ENCODE data around the gene NUDT7.
A peak's percentile ranks its signal among the peaks of the same experiment; 100 is the strongest.

The NUDT7 gene

DNA sequence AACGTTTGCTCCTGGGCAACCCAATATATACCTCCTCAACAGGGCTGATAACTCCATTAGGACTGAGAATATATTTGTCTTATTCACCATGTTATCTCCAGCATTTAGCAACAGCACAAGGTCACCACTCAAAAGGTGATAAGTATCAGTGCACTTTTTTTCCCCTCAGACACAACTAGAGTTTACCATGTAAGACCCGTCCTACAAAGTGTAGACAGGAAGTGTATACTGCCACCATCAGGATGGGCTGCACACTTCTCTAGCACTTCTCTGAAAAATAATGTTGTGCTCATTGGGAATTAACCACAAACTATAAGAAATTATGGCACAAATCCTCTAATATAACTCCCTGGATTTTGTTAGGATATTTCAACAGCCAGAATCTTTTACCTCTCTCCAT lies 60.4 kb downstream of the NUDT7 start:
- peak; percentile 30 for DNase-seq

DNA sequence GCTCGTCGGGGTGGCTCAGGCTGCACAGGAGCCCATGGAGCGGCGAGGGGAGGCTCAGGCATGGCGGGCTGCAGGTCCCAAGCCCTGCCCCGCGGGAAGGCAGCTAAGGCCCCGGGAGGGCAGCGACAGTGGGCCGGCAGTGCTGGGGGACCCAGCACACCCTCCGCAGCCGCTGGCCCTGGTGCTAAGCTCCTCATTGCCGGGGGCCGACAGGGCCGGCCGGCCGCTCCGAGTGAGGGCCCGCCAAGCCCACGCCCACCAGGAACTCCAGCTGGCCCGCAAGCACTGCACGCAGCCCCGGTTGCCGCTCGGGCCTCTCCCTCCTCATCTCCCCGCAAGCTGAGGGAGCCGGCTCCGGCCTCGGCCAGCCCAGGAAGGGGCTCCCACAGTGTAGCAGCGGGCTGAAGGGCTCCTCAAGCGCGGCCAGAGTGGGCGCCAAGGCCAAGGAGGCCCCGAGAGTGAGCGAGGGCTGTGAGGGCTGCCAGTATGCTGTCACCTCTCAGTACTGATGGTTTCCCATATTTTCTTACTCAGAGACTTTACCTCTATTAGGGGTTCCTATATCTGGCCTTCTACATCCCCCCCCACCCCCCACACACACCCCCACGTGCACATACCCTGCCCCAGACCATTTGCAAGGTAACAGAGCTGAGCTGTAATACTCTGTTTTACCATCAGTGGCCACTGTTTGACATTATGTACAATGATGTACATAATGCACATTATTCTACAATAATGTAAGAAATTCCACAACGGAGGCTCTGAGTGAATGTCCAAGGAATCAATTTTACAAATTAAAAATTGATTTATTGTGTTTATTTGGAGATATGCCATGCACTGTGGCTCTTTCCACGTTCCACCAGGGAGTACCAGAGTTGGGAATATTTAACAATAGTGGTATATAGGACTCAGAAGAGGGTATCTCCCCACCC lies 62.4 kb downstream of the NUDT7 start:
- DNase-seq, result peak; percentile 15

DNA sequence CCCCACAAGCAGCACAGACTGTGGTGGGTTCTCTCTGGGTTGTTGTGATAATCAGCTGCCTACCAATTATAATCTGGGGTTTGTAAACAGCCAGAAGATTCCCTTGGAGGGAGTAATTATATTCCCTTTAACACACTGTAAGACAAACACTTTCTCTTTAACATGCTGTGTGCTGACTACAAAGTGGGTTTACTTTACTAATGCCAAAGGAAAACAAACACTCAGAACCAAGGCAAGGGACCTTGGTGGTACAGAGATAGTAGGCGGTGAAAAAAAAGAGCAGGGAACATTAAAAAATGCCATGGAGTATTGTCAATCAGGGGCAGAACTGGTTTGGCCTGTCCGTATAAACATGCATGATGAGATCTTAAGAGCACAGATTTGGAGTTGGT lies 63.1 kb downstream of the NUDT7 start:
- no peak for DNase-seq

DNA sequence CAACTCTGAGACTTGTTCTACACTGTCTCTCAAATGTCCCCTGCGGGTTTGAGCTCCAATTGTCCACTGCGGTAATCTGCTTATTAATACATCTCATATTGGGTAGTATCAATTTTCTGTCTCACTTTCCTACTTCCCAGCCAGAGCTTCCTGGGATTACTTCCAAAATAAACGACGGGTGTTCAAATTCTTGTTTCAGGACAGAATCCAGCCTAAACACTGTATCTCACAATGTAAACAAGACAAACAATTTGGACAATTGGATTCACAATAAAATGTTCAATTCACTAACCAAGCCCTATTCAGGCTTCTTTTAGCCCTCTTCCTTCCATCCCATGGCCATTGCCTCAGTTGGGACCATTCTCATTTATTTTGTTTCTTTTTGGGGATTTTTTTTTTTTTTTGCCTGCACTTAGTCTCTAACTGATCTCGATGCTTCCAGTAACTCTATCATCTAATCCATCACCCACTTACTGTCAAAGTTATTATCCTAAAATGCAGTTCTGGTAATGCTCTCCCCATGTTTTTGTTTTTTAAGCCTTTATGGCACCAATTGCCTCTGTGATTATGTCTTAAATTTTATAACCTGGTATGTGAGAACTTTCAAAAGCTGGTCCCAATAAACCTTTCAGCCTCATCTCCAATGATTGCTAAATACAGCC lies 64.0 kb downstream of the NUDT7 start:
- DNase-seq, result no peak

DNA sequence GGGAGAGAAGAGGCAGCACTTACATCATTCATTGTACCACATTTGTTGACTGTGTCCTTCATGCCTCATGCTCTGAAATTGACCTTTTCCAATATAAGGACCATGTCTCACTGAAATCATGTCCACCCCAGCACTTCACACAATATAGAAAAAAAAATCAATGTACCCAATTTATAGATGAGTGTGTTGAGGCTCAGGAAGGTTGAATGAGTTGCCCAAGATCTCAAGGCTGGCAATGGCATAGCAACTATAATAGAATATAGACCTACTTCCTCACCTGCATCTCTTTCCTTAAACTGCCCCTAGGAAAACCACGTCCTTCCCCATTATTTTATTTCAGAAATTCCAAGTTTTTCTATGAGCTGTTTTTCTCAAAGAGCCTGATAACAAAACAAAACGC lies 65.1 kb downstream of the NUDT7 start:
- no peak for DNase-seq

DNA sequence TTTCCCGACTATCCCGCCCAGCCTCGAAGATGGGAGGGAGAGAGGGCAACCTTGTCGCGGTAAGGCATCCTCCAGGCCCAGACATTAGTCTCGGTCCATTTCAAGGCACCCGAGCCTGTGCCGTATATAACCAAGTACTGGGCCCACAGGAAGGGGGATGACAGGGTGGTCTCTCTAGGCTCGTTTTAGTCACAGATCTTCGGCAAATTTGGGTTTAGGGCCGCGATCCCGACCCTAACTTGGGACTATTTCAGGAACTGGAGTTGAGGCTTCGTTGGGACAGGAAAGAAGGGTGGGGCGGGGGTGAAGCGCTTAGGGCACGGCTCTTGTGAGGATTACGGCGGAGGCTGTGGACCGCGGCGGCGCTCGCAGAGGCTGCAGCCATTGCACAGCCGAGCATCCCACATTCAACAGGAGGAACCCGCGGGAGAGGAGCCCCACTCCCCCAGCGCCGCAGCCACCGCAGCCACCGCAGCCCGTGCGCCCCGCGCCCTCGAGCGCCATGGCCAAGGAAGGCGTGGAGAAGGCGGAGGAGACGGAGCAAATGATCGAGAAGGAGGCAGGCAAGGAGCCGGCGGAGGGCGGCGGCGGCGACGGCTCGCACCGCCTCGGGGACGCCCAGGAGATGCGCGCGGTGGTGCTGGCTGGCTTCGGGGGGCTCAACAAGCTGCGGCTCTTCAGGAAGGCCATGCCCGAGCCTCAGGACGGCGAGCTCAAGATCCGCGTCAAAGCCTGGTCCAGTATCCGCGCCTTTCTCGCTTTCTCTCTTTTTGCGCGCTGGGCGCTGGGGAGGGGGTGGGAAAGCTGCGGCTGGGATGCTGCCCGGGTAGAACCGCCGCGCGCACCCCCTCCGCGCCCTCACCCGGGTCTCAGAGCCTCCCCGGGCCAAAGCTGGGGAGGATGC lies 66.1 kb downstream of the NUDT7 start, which contains the start of gene VAT1L:
TSS of gene VAT1L (plus strand) at position 384 of the 904 bp plus-strand sequence. CDS start at position 503, 119 bp downstream.
- DNase-seq, result peak; percentile 16

DNA sequence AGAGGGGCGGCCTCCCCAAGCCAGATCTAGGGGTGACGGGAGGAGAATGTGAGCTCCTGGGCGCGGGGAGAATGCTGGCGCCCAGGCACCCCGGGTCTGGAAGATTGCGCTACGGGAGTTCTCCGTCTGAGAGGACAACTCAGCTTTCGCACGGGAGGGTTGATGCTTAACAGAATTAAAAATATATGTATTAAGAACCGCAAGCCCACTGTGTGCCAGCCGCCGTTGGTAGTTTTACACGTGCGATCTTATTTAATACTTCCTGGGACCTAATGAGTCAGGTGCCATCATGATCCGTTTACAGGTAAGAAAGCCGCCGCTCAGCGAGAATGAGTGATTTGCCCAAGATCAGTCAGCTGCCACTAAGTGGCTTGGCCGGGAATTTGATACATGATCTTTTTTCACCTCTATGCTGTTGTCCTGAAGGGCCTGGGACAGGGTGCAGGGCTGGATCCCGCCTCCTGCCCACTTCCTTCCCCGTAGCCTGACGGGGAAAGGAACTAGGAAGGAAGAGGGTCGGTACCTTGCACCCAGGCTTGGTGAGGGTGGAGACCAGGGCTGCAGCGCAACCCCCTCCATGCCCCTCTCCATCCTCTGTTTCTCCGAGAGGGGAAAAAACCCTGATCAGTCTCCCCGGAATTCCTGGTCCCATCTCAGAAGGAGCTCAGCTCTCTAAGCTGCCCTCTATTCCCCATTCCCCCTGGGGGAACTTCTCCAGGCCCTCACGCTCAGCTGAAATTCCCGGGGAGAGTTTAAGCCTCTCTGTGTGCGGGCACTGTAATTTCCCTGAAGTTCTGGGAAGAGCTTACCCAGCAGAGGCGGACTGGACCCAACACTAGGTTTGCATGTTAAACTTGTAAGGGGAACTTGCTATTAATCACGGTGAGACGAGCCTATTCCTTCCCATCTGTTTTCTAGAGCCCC lies 67.0 kb downstream of the NUDT7 start:
- no peak for DNase-seq

DNA sequence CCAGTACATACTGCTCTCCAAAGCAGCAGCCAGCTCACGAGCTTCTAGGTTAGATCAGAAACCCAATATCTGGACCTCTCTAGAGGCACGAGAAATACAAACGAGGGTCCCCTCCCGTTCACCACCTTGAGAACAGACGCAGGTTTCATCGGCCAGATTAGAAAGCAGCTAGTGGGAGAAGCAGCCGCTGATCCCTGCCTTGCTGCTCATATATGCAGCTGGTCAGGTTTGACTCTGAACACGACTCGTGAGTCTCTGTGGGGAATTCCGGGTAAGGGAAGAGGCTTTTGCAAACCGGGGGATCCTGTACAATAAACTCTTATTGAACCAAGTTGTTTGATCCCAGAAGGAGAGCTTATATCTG lies 67.7 kb downstream of the NUDT7 start:
- DNase-seq, result no peak

DNA sequence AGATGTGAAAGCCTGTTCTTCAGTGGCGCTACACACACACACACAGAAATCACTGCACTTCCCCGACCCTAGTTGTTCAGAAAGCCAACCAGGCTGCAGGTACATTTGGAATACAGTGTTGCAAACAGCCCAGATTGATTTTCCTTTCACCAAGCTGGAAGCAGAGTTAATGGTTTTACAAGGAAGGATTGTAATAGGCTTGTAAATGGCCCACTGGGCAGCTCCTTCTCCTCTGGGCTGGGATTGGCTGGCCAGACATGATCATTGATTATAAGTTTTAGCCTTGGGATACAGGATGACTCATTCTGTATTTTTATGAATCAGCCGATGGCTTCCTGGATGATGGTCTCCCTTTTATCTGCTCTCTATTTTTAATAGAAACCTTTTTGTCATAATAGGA lies 68.6 kb downstream of the NUDT7 start:
- DNase-seq, result no peak
